ENCODE measurements around the gene PITPNM3. TPM values are rescaled to one million over a fixed set of nuclear protein-coding genes. Genes with fewer than 3 reads are reported as not detected.

The PITPNM3 gene
- total RNA-seq, 1 donor from 2014 or later, result 1.3 TPM

GRCh38 chr17:6558932-6559752, 2.8 kb upstream of the PITPNM3 start:
- DNase-seq (ENCODE audit: low read depth), result no peak
- H3K4me3 ChIP-seq (ENCODE audit: low read depth, low read length), result no peak overlapping the region
- TF ChIP-seq CTCF (conservative IDR thresholded peaks at IDR 0.05; ENCODE audit: low read depth, low read length), result peak; percentile 41

DNA sequence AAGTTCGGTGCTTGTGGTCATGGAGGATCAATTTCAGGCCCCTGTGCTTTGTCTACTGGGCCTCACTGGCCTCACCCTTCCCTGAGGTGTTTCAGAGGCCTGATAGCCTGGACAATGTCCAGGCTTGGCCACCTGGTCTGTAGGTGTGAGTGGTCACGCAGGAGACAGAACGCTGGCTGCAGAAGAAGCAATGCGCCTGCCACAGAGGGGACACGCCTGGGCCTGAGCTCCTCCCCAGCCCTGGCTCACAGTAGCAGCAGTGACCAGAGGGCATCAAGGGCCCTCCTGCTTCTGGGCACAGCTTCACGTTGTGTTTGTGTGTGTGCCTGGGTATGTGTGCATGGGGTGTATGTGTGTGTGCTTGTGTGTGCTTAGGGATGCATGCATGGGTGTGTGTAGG, 1.9 kb upstream of the PITPNM3 start:
- no peak for DNase-seq (ENCODE audit: low read depth)
- no peak overlapping the region for H3K4me3 ChIP-seq (ENCODE audit: low read depth, low read length)
- no peak for TF ChIP-seq CTCF (conservative IDR thresholded peaks at IDR 0.05; ENCODE audit: low read depth, low read length)

- DNase-seq (ENCODE audit: low read depth), result no peak
- peak overlapping the region; percentile 26 for H3K4me3 ChIP-seq (ENCODE audit: low read depth, low read length)
- no peak for TF ChIP-seq CTCF (conservative IDR thresholded peaks at IDR 0.05; ENCODE audit: low read depth, low read length)
Measured at GRCh38 chr17:6557040-6557438, 684 bp upstream of the PITPNM3 start.

- DNase-seq (ENCODE audit: low read depth), result no peak
- TF ChIP-seq CTCF (conservative IDR thresholded peaks at IDR 0.05; ENCODE audit: low read depth, low read length), result no peak
- peak overlapping the region; percentile 68 for H3K4me3 ChIP-seq (ENCODE audit: low read depth, low read length)
Measured at GRCh38 chr17:6555331-6556120, 829 bp downstream of the PITPNM3 start.

GRCh38 chr17:6554871-6555330, 1.5 kb downstream of the PITPNM3 start:
- no peak for TF ChIP-seq CTCF (conservative IDR thresholded peaks at IDR 0.05; ENCODE audit: low read depth, low read length)
- H3K4me3 ChIP-seq (ENCODE audit: low read depth, low read length), result peak overlapping the region; percentile 68
- no peak for DNase-seq (ENCODE audit: low read depth)

- no peak overlapping the region for H3K4me3 ChIP-seq (ENCODE audit: low read depth, low read length)
- TF ChIP-seq CTCF (conservative IDR thresholded peaks at IDR 0.05; ENCODE audit: low read depth, low read length), result no peak
- DNase-seq (ENCODE audit: low read depth), result no peak
Measured at GRCh38 chr17:6554342-6554741, 2.0 kb downstream of the PITPNM3 start.
